HL-60 (cell line): ENCODE results near the gene SUSD5.

Source experiments
- DNase-seq, 2 experiments: peaks; one replicate each; pipeline ENCODE4 v3.0.0-alpha.2; 2010 to 2020; ENCODE audit warnings: low read depth in 1 of 2, low spot score in 1 of 2
- H3K27ac ChIP-seq: fragments of 250-450 bp; sonication (Bioruptor Pico); replicated peaks from 2 replicates; pipeline ENCODE4 v1.5.1; 2020; ENCODE audit warnings: mild to moderate bottlenecking, moderate library complexity
- H3K27me3 ChIP-seq: fragments of 250-450 bp; sonication (Bioruptor Pico); 2 replicates; pipeline ENCODE4 v1.5.1; 2021; ENCODE audit warnings: mild to moderate bottlenecking, moderate library complexity; ENCODE audit not compliant: insufficient read depth, poor library complexity, severe bottlenecking
- H3K4me3 ChIP-seq: replicated peaks from 2 replicates; pipeline ENCODE4 v1.5.1; 2011; ENCODE audit warnings: mild to moderate bottlenecking, control low read depth, low read length; ENCODE audit not compliant: insufficient read depth
- CTCF ChIP-seq: IDR thresholded peaks from one replicate; pipeline ENCODE4 v1.5.1; 2011; ENCODE audit warnings: low read length, control low read depth, inconsistent platforms; ENCODE audit not compliant: insufficient read depth
- GABPA ChIP-seq: IDR thresholded peaks from 2 replicates; pipeline ENCODE4 v1.6.1; 2012; ENCODE audit warnings: low read depth
- POLR2AphosphoS5 ChIP-seq: IDR thresholded peaks from 2 replicates; pipeline ENCODE4 v1.6.1; 2012; ENCODE audit warnings: low read depth
- REST ChIP-seq: IDR thresholded peaks from 2 replicates; pipeline ENCODE4 v1.6.1; 2012; ENCODE audit warnings: low read depth; ENCODE audit not compliant: insufficient replicate concordance
- SPI1 ChIP-seq: IDR thresholded peaks from 2 replicates; pipeline ENCODE4 v1.6.1; 2012; ENCODE audit warnings: low read depth, mild to moderate bottlenecking, borderline replicate concordance

The SUSD5 gene

GRCh38 chr3:33209357-33209756 is 9.3 kb downstream of the SUSD5 start:
- DNase-seq = no peak
- Histone ChIP-seq H3K4me3 (no peak overlapping the region), H3K27me3 (peaks cover 7% of the 10 kb centered on the region), H3K27ac (no peak overlapping the region)
- TF ChIP-seq SPI1 (no peak), CTCF (no peak), REST (no peak), POLR2AphosphoS5 (no peak), GABPA (no peak)

- H3K27ac ChIP-seq = no peak overlapping the region
- no peak overlapping the region for H3K4me3 ChIP-seq
- TF ChIP-seq SPI1 (no peak), CTCF (no peak), POLR2AphosphoS5 (no peak), REST (no peak), GABPA (no peak)
- no peak for DNase-seq
- H3K27me3 ChIP-seq = no peaks in the 10 kb centered on the region
Observed at GRCh38 chr3:33202711-33203457, 15.7 kb downstream of the SUSD5 start.

GRCh38 chr3:33201195-33201594 is 17.4 kb downstream of the SUSD5 start:
- DNase-seq = no peak

GRCh38 chr3:33196538-33196937 is 22.1 kb downstream of the SUSD5 start:
- TF ChIP-seq GABPA = no peak
- no peak for TF ChIP-seq REST
- no peak for TF ChIP-seq SPI1
- no peak for TF ChIP-seq CTCF
- TF ChIP-seq POLR2AphosphoS5 = no peak
- Histone ChIP-seq H3K27ac (no peak overlapping the region), H3K4me3 (no peak overlapping the region), H3K27me3 (no peaks in the 10 kb centered on the region)
- no peak for DNase-seq

More at GRCh38 chr3:33201195-33201594, 17.4 kb downstream of the SUSD5 start:
- Histone ChIP-seq H3K4me3 (no peak overlapping the region), H3K27ac (no peak overlapping the region), H3K27me3 (no peaks in the 10 kb centered on the region)
- TF ChIP-seq GABPA (no peak), POLR2AphosphoS5 (no peak)
